DOHH2 (cell line): ENCODE results near the gene SUGCT.
"Not testable (repeated sequence)": the region's sequence is repeated elsewhere in the genome, so short reads cannot be mapped to it uniquely, and the experiment has no call there.

Experiments
- H3F3A ChIP-seq: fragments of 200-600 bp; sonication (generic), shearing (Covaris generic); 2 replicates; pipeline ENCODE4 v1.6.0; 2016; ENCODE audit warnings: antibody characterized with exemption, mild to moderate bottlenecking; ENCODE audit not compliant: control insufficient read depth, insufficient read depth
- H3K27ac ChIP-seq: fragments of 200-600 bp; sonication (generic); 2 replicates; pipeline ENCODE4 v1.5.1; 2014; ENCODE audit warnings: low read depth, mild to moderate bottlenecking, low read length, moderate library complexity
- H3K27me3 ChIP-seq: fragments of 200-600 bp; sonication (generic); 2 replicates; pipeline ENCODE4 v1.6.1; 2014; ENCODE audit warnings: mild to moderate bottlenecking, low read length, mixed read lengths; ENCODE audit not compliant: control insufficient read depth
- H3K36me3 ChIP-seq: fragments of 200-600 bp; sonication (generic); 2 replicates; pipeline ENCODE4 v1.6.1; 2014; ENCODE audit warnings: mild to moderate bottlenecking, low read length, moderate library complexity, mixed read lengths; ENCODE audit not compliant: control insufficient read depth
- H3K4me1 ChIP-seq: fragments of 200-600 bp; sonication (generic); 2 replicates; pipeline ENCODE4 v1.6.1; 2014; ENCODE audit warnings: mild to moderate bottlenecking, low read length, mixed read lengths; ENCODE audit not compliant: control insufficient read depth
- H3K4me2 ChIP-seq: fragments of 200-600 bp; sonication (generic); 2 replicates; pipeline ENCODE4 v1.6.0; 2014; ENCODE audit warnings: mild to moderate bottlenecking, low read length, moderate library complexity
- H3K4me3 ChIP-seq: fragments of 200-600 bp; sonication (generic); 2 replicates; pipeline ENCODE4 v1.5.1; 2014; ENCODE audit warnings: mild to moderate bottlenecking, low read length, mixed read lengths
- H3K79me2 ChIP-seq: fragments of 200-600 bp; sonication (generic); 2 replicates; pipeline ENCODE4 v1.6.1; 2014; ENCODE audit warnings: mild to moderate bottlenecking, low read length, mixed read lengths; ENCODE audit not compliant: control insufficient read depth
- H3K9me2 ChIP-seq: fragments of 200-600 bp; sonication (generic); replicated peaks from 2 replicates; pipeline ENCODE4 v1.6.1; 2014; ENCODE audit warnings: mild to moderate bottlenecking, low read length, mixed read lengths; ENCODE audit not compliant: control insufficient read depth
- H3K9me3 ChIP-seq: fragments of 200-600 bp; sonication (generic); 2 replicates; pipeline ENCODE4 v1.6.1; 2014; ENCODE audit warnings: antibody characterized with exemption, low read length, mixed read lengths; ENCODE audit not compliant: control insufficient read depth, insufficient read depth
- H4K20me1 ChIP-seq: fragments of 200-600 bp; sonication (generic); 2 replicates; pipeline ENCODE4 v1.6.0; 2014; ENCODE audit warnings: low read depth, mild to moderate bottlenecking, antibody characterized with exemption, low read length, moderate library complexity; ENCODE audit not compliant: control insufficient read depth, insufficient read depth
- EZH2phosphoT487 ChIP-seq: fragments of 200-600 bp; sonication (generic); IDR thresholded peaks from 2 replicates; pipeline ENCODE4 v1.6.1; 2017; ENCODE audit warnings: borderline replicate concordance, mild to moderate bottlenecking, antibody characterized with exemption, low read length, moderate library complexity, mixed read lengths
- TF ChIP-seq, protein P1 (sequence below): fragments of 200-600 bp; sonication (generic); IDR thresholded peaks from one replicate; pipeline ENCODE4 v1.5.1; 2014; ENCODE audit warnings: antibody characterized with exemption, mild to moderate bottlenecking, low read depth, low read length; ENCODE audit not compliant: poor library complexity, severe bottlenecking

The SUGCT gene

DNA sequence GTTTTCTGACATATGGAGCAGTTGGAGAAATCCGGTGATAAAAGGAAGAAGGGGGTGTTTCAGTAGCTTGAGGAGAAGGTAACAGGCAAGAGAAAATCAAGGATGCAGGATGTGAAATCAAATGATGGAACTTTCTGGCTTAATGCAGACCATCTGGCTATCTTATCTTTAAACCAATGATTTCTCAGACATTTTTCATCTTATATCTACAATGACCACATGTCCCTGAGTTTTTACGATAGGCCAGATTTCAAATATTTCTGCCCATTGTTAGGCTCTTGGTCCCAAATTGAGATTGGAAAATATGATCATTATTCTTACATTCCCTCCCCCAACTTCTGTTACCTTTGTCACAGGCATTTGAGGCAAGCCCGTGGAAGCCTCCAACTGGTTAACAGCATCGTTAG, 486.8 kb downstream of the SUGCT start:
- Histone ChIP-seq H3K27me3 (no peaks in the 10 kb centered on the region), H3K79me2 (no peaks in the 10 kb centered on the region), H3K36me3 (no peaks in the 10 kb centered on the region), H3K9me2 (no peaks in the 10 kb centered on the region), H3K4me3 (no peak overlapping the region), H3K4me1 (0 out of 2 replicates have a peak, but pooled peaks cover 3% of the 10 kb centered on the region), H3K4me2 (no peak overlapping the region), H3K9me3 (no peaks in the 10 kb centered on the region), H3K27ac (no peak overlapping the region), H3F3A (no peaks in the 10 kb centered on the region), H4K20me1 (no peaks in the 10 kb centered on the region)
- TF ChIP-seq EZH2phosphoT487 = no peak
- TF ChIP-seq, protein P1, sequence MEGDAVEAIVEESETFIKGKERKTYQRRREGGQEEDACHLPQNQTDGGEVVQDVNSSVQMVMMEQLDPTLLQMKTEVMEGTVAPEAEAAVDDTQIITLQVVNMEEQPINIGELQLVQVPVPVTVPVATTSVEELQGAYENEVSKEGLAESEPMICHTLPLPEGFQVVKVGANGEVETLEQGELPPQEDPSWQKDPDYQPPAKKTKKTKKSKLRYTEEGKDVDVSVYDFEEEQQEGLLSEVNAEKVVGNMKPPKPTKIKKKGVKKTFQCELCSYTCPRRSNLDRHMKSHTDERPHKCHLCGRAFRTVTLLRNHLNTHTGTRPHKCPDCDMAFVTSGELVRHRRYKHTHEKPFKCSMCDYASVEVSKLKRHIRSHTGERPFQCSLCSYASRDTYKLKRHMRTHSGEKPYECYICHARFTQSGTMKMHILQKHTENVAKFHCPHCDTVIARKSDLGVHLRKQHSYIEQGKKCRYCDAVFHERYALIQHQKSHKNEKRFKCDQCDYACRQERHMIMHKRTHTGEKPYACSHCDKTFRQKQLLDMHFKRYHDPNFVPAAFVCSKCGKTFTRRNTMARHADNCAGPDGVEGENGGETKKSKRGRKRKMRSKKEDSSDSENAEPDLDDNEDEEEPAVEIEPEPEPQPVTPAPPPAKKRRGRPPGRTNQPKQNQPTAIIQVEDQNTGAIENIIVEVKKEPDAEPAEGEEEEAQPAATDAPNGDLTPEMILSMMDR = no peak

DNA sequence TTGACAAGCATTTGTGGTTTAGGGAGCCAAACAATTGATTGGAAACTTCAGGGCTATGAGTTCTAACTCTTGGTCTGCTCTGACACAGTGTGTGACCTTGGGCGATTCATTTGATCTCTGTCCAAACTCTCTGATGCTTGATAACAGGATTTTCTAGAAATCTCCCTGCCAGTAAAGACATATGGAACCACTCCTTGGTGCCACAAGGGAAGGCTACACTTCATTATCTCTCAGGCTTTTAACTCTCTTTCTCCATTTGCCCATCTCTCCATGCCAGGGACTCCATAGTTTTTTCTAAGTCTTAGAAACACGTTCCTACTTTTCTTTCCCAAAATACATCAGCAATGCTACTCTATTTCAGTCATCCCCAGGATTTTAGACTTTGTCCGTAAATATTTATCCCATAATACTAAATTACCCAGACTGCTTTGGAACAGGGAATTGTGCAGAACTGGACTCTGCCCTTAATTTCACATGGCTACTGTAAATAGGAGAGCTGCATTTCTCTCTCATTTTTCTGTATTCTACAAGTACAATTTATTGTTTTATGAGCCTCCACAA, 488.2 kb downstream of the SUGCT start:
- H3K9me3 ChIP-seq = no peaks in the 10 kb centered on the region
- no peak overlapping the region for H3K27ac ChIP-seq
- H3K4me2 ChIP-seq = no peak overlapping the region
- no peak overlapping the region for H3K4me3 ChIP-seq
- H3K9me2 ChIP-seq = no peaks in the 10 kb centered on the region
- 0 out of 2 replicates have a peak, but pooled peaks cover 3% of the 10 kb centered on the region for H3K4me1 ChIP-seq
- H3K79me2 ChIP-seq = no peaks in the 10 kb centered on the region
- TF ChIP-seq EZH2phosphoT487 = no peak
- TF ChIP-seq, protein P1 = no peak
- no peaks in the 10 kb centered on the region for H4K20me1 ChIP-seq
- no peaks in the 10 kb centered on the region for H3K27me3 ChIP-seq
- H3F3A ChIP-seq = no peaks in the 10 kb centered on the region
- no peaks in the 10 kb centered on the region for H3K36me3 ChIP-seq

DNA sequence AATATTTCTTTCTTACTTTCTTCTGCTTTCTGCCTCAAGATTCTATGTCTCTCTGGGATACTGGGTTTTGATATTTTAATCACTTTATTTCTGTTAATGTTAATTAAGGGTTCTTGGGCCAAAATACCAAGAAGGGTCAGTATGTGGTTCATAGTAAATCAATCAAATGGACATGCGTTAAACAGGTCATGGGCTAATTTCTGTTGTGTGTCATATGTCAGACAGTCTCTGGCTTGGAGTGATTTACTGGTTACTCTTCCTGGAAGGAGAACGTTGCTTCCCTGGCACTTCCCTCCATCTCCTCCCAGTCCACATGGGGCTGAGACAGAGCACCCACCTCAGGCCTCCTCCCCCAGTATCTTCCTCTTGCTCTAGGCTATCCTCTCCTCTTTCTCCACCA, 489.1 kb downstream of the SUGCT start:
- H3K27me3 ChIP-seq = no peaks in the 10 kb centered on the region
- H3K9me2 ChIP-seq = no peaks in the 10 kb centered on the region
- no peaks in the 10 kb centered on the region for H4K20me1 ChIP-seq
- H3K4me2 ChIP-seq = no peak overlapping the region
- H3K4me1 ChIP-seq = 0 out of 2 replicates have a peak, but pooled peaks cover 3% of the 10 kb centered on the region
- TF ChIP-seq, protein P1 = no peak
- TF ChIP-seq EZH2phosphoT487 = no peak
- H3K36me3 ChIP-seq = no peaks in the 10 kb centered on the region
- no peak overlapping the region for H3K27ac ChIP-seq
- no peak overlapping the region for H3K4me3 ChIP-seq
- no peaks in the 10 kb centered on the region for H3K79me2 ChIP-seq
- H3F3A ChIP-seq = no peaks in the 10 kb centered on the region
- H3K9me3 ChIP-seq = no peaks in the 10 kb centered on the region

DNA sequence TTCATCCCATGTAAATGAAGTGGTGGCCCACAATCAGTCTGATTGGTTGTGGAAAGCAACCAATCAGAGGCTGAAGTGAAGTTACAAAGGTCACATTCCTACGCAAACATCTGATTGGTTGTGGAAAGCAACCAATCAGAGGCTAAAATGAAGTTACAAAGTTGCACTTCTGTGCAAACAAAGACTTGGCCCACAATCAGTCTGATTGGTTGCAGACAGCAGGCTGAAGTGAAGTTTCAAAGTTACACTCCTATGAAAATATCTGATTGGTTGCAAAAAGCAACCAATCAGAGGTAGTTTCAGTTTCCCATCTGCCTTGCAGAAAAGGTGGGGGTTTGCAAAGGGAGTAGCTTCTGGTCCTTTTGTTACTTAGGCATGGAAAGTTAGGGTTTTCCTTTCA, 492.6 kb downstream of the SUGCT start:
- H3F3A ChIP-seq, H3K27me3 ChIP-seq, H3K79me2 ChIP-seq, H3K9me2 ChIP-seq, H3K9me3 ChIP-seq, H3K4me2 ChIP-seq, H3K4me3 ChIP-seq, H3K27ac ChIP-seq, H4K20me1 ChIP-seq, H3K4me1 ChIP-seq, H3K36me3 ChIP-seq: not testable (repeated sequence)
